ENCODE measurements around the gene INSYN2A.

INSYN2A gene

DNA sequence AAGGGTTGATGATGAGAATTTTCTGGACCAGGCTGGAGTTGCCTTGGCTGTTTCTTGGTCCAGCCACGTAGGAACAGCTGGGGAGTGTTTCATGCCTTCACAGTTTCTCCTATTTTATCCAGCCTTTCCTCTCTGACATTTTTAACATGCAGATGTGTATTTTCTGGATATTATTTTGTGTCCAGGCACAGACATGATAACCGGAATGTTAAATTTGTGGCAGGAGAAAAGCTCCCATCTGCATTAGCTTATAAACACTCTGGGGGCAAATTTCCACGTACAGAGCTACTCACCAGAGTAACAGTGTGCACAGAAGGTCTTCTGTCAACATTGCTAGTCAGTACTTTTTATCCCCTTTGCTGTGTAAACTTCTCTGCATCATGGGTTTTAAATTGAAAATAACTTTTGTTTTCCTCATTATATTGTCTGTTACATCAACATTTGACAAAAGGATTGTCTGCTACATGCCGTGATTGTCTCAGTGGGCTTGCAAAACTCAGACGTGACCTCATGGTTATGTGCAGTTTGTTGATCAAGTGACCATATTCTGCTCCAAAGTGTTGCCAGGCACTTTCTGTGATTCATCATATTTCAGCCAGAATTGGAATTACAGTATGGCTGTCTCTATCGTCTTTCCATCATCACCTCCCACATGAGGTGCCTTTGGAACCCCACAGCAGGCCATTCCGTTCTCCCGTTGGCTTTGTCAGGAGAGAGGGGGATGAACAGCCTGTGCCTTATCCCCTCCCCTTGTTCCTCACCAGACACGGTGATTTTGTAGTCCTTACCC is 41.4 kb downstream of the INSYN2A start:
- no peak for DNase-seq (ENCODE audit: low read depth)

GRCh38 chr10:127153181-127153580 is 43.2 kb downstream of the INSYN2A start:
- DNase-seq (ENCODE audit: low read depth), result no peak

GRCh38 chr10:127151981-127152699 is 44.3 kb downstream of the INSYN2A start:
- no peak for DNase-seq (ENCODE audit: low read depth)

DNA sequence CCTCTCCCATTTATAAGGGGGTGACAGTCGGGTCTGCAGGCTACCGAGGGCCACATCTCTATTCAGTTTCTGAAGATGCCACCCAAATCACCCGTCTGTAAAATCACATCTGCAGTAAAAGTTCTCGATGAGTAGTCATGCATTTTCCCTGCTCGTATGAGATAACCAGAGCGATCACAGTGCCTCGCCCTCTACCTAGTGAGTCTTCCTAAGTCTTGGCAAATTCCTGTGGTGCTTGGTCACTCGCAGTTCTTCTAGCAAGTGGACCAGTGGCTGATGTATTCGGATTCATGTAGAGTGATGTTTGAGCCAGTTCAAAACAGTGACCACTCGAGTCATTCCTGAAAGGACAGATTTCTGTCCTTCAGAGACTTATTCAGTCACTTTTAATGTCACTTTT is 44.9 kb downstream of the INSYN2A start:
- DNase-seq (ENCODE audit: low read depth), result no peak

DNA sequence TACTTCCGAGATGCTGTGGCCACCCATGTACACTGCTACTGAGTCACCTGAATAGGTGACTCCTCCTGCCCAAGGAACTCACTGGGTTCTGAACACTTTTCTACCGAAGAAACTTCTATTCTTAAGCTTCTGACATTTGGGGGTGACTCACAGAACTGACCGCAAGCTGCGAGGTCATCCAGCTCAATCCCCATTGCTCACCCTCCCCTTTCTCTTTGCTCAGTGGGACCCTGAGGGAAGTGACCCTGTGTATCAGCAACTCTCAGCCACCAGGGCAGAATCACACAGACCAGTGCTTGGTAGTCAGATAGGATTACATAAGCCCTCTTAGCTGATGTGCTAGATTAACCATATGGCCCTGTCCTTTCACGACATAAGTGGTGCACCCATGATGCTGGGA is 46.3 kb downstream of the INSYN2A start:
- no peak for DNase-seq (ENCODE audit: low read depth)

GRCh38 chr10:127149501-127150081 is 46.8 kb downstream of the INSYN2A start:
- no peak for DNase-seq (ENCODE audit: low read depth)

- no peak for DNase-seq (ENCODE audit: low read depth)
Observed at GRCh38 chr10:127148933-127149220, 47.5 kb downstream of the INSYN2A start.

DNA sequence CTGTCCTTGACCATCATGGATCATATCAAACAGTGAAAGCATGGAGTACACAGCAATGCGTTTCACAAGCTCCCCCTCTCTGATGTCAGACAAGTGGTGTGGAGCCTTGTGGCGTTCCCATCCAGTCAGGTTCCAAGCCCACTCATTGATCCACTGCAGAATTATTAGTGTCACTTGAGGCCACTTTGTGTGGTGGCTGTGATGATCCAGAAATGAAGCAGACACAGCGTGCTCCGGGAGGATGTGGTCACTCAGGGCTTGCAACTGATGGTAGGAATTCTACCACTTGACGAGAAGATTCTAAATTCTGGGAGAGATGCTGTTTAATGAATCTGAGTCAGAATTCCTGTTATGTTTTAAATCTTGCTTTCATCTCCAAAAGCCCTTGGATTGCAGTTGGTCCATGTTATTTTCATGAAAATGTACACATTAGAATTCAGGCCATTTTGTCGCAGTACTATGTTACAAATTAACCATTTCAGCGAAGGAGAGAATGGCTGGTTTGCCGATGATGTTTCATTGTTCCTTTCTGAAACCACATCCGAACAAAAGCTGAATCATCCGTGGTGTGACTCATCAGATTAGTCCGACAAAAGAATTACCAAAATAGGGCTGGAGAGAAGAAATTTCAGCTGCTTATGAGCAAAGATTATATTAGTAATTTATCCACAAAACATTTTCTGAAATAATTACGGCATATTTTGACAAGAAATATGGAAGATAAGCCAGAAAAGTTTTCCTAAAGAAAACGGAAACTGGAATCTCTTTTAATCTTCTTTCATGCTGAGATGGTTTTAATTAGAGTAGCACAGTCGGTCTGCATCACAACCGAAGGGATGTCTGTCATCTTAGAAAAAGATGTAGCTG is 48.1 kb downstream of the INSYN2A start:
- DNase-seq (ENCODE audit: low read depth), result no peak

GRCh38 chr10:127146661-127147060 is 49.7 kb downstream of the INSYN2A start:
- DNase-seq (ENCODE audit: low read depth), result no peak

Data from stimulated activated CD8-positive, alpha-beta memory T cell treated with anti-CD3 and anti-CD28 coated beads, Interleukin-15, amount 100 ng/mL, for 24 hours (primary cell).